NCI-H2171 (cell line): ENCODE results near the gene SVBP.
"Not testable (repeated sequence)": the region's sequence is repeated elsewhere in the genome, so short reads cannot be mapped to it uniquely, and the experiment has no call there.

ENCODE experiments used
- DNase-seq: peaks from one replicate; lab custom pipeline; 2025; lab: John Stamatoyannopoulos, UW

The SVBP gene, protein sequence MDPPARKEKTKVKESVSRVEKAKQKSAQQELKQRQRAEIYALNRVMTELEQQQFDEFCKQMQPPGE

GRCh38 chr1:42816585-42817439 lies at the start of gene SVBP, which contains the start of gene ERMAP:
Gene SVBP, minus strand, starts transcription at chr1:42817397. Its CDS starts 853 bp downstream, at chr1:42816544.
Gene ERMAP, plus strand, starts transcription at chr1:42817122. Its CDS starts 13,327 bp downstream, at chr1:42830449.
- peak; percentile 81 for DNase-seq

DNA sequence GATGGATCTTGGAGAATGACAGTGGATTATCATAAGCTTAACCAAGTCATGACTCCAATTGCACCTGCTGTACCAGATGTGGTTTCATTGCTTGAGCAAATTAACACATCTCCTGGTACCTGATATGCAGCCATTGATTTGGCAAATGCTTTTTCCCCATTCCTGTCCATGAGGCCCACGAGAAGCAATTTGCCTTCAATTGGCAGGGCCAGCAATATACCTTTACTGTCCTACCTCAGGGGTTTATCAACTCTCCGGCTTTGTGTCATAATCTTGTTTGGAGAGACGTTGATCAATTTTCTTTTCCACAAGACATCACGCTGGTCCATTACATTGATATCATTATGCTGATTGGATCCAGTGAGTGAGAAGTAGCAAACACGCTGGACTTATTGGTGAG lies 49.4 kb upstream of the SVBP start:
- no peak for DNase-seq

- DNase-seq: no peak
These were observed 43.8 kb upstream of the SVBP start for GRCh38 chr1:42861014-42861399.

- DNase-seq: no peak
These were observed 43.3 kb upstream of the SVBP start for GRCh38 chr1:42860339-42861013.

- not testable (repeated sequence) for DNase-seq
These were observed 42.2 kb upstream of the SVBP start for GRCh38 chr1:42859366-42859765.

GRCh38 chr1:42856554-42856953 lies 39.4 kb upstream of the SVBP start:
- DNase-seq: not testable (repeated sequence)

DNA sequence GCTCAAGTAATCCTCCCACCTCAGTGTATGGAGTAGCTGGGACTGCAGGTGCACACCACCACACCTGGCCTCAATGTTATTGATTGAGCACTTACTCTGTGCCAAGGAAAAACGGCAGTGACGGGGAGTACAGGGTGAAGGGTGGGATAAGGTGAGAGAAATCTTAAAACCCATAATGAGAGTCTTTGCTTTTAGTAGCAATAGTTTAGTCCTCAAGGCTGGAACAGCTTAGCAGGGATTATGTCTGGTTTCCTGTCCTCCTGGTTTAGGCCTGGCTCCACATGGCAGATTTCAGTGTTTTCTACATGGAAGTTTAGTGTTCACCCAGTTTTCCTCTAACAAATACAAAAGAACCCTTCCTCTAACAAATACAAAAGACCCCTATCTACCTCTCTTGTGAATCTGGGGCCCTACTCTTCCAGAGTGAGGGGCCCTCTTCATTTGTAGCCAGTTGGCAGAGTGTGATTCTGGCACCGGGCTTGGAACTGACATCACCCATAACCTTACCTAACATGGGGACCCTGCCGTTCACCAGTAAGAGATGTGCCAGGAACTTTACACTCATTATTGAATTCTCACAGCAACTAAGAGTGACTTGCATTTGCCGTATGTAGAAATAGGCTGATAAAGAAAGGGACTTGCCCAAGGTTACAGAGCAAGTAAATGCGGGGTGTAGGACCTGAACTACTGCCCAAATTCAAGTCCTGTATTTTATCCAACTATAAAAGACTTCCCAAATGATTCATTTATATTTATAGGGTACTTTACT lies 36.1 kb upstream of the SVBP start:
- no peak for DNase-seq

GRCh38 chr1:42852608-42852980 lies 35.4 kb upstream of the SVBP start:
- no peak for DNase-seq

- DNase-seq: no peak
These were observed 34.9 kb upstream of the SVBP start for GRCh38 chr1:42851960-42852607.

DNA sequence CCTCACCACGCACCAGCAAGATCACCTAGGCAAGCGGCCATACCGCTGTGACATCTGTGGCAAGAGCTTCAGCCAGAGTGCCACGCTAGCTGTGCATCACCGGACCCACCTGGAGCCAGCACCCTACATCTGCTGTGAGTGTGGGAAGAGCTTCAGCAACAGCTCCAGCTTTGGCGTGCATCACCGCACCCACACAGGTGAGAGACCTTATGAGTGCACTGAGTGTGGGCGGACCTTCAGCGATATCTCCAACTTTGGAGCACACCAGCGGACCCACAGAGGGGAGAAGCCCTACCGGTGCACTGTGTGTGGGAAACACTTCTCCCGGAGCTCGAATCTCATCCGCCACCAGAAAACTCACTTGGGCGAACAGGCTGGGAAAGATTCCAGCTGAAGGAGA lies 34.2 kb upstream of the SVBP start:
- DNase-seq: no peak

DNA sequence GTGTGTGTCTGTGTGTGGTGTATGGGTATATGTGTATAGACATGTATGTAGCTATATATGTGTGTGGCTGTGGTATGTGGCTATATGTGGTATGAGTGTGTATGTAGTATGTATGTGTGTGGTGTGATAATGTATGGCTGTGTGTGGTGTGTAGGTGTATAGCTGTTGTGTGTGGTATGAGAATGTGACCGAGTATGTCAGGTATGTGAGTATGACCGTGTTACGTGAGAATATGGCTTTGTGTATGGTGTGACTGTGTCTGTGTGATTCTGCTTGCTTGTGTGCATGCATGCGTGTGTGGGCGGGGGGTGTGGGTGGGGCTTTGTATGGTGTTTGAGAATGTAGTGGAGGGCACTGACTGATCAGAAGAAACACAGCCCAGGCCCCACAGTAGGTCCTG lies 32.7 kb upstream of the SVBP start:
- no peak for DNase-seq

DNA sequence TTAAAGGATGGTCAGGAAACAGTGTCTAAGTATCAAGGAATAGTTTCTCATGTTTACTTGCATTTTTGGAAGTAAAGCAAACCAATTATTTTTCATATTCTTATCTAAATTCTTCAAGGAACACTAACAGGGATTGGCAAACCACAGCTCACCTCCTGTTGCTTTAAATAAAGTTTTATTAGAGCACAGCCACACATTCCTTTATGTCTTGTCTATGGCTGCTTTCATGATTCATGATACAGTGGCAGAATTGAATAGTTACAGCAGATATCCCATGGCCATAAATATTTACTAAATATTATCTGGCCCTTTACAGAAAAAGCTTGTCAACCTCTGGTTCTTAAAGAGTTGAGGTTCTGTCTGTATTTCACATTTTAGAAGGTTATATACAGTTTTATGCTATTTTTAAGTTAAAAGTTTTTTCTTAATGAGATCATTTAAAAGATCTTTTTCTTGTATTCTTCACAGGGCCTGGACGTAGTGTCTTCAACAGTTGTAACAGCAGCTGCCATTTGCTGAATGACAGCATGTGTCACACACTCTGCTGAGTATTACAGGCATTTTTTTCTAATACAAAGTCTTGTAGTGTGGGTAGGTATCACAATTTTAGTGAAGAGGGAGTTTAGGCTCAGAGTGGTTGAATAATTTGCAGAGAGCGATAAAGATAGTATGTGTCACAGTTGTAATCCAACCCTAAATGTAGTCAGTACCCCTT lies 31.8 kb upstream of the SVBP start:
- no peak for DNase-seq

DNA sequence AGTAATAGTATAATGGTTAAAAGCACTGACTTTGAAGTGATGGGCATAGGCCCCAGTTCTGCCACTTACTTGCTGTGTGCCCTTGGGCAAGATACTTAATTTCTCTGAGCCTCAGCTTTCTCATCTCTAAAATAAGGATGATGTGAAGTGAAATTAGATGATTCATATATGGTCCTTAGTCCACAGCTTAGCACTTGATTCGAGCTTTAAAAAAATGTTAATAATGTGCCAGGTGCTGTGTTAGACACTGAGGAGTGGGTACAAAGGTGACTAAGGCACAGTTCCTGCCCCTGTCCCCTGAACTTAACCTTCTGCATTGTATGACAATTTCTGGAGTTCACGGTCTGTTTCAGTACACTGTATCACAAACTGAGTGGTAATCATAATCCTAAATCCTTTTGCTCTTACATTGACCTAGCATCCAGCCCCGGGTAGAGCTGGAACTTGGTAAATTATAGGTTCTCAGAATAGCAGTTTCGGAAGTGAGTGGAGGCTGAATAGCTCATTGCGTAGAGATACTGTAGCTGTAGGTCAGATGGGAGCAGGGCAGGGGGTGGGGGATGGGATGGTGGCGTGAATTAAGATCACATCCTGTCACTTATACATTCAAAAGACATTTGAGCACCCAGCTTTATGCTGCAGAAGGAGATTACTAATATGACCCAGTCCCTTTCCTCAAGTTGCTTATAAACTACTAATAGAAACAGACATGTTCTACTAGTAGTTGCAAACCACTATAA lies 30.7 kb upstream of the SVBP start:
- DNase-seq: no peak

DNA sequence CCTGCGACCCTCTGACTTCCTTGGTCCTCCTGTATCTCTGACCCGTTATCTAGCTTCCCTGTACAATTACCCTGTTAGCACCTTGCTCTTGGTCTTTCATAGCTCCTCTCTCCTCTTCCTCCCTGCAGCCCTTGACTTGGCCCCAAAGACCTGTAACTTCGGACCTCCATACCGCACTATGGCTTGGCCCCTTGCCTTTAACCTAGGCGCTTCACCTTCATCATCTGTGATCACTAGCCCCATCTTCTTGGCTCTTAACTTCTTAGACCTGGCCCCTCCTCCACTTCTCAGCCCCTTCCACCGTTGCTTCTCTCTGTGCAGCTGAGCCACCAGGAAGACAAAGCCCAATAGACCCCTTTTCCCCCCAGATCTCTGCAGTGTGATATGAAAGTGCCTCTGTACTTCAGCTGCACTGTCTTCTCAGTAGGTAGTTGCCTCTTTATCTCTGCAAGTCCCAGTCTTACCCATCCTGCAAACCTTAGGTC lies 30.0 kb upstream of the SVBP start:
- DNase-seq: no peak

GRCh38 chr1:42846257-42847110 lies 29.3 kb upstream of the SVBP start, which contains the start of gene ZNF691:
Gene ZNF691, plus strand, starts transcription at chr1:42846613. Its CDS starts 3,046 bp downstream, at chr1:42849659.
- peak; percentile 97 for DNase-seq

DNA sequence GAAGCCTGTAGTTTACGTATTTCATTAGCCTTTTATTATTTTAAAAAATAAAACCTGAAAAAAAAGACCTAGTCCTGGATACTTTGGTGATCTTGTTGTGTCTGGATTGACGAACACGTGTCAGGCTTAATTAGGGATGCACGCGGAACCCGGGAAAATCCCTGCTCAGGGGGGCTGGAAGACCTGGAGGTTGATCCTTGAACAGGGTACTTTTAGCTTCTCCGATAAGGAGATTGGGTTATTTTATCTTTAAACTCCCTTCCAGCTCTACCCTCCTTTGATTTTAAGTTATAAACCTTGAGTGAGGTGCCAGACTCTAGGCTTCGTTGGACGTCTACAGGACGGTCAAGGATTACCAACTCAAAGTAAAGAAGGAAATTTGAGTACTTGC lies 28.7 kb upstream of the SVBP start:
- no peak for DNase-seq

- no peak for DNase-seq
These were observed 28.0 kb upstream of the SVBP start for GRCh38 chr1:42845193-42845592.

- DNase-seq: no peak
These were observed 27.5 kb upstream of the SVBP start for GRCh38 chr1:42844592-42845140.
